ENCODE data around the gene TMEM163. TPM values are rescaled to one million over a fixed set of nuclear protein-coding genes. Genes with fewer than 3 reads are reported as not detected.
A peak's percentile ranks its signal among the peaks of the same experiment; 100 is the strongest.

TMEM163 gene
- total RNA-seq, 2 donors from 2014 or later = 16.2 to 27.5 TPM

GRCh38 chr2:134737671-134738070, 18.9 kb upstream of the TMEM163 start:
- intact Hi-C loops (cut with DNase I) = no loop called here
- TF ChIP-seq CTCF (IDR thresholded peaks at IDR 0.05) = no peak
- no peak for ATAC-seq
- WGBS, 2 donors = 44 to 58% methylated on average over 5 of the region's 5 CpGs
- Histone ChIP-seq H3K36me3 (replicated peaks in 1 of 2; ENCODE audit: insufficient read depth in 1 of 2, low read depth in 2 of 2) (no peaks in the 10 kb centered on the region), H3K27ac (no peak overlapping the region), H3K4me1 (no peaks in the 10 kb centered on the region), H3K4me3 (no peak overlapping the region), H3K9me3 (no peaks in the 10 kb centered on the region), H3K27me3 (no peaks in the 10 kb centered on the region)
- DNase-seq = no peak

- 72 to 90% methylated on average over 3 of the region's 3 CpGs for WGBS, 2 donors
- TF ChIP-seq POLR2A (IDR thresholded peaks at IDR 0.05) = no peak
- TF ChIP-seq CTCF (IDR thresholded peaks at IDR 0.05) = no peak
- intact Hi-C loops (cut with DNase I) = no loop called here
- no peak overlapping the region for H3K4me3 ChIP-seq
- no peaks in the 10 kb centered on the region for H3K27me3 ChIP-seq
- H3K27ac ChIP-seq = no peak overlapping the region
- no peaks in the 10 kb centered on the region for H3K9me3 ChIP-seq
- H3K36me3 ChIP-seq (replicated peaks in 1 of 2; ENCODE audit: insufficient read depth in 1 of 2, low read depth in 2 of 2) = no peaks in the 10 kb centered on the region
- no peak for ATAC-seq
- no peaks in the 10 kb centered on the region for H3K4me1 ChIP-seq
- no peak for DNase-seq
Observed at GRCh38 chr2:134736167-134736880, 17.5 kb upstream of the TMEM163 start.

GRCh38 chr2:134728163-134728562, 9.4 kb upstream of the TMEM163 start:
- no peaks in the 10 kb centered on the region for H3K9me3 ChIP-seq
- no peak overlapping the region for H3K4me3 ChIP-seq
- H3K4me1 ChIP-seq = no peaks in the 10 kb centered on the region
- no peak for TF ChIP-seq CTCF (IDR thresholded peaks at IDR 0.05)
- TF ChIP-seq POLR2A (IDR thresholded peaks at IDR 0.05) = no peak
- no peak for DNase-seq
- H3K36me3 ChIP-seq (replicated peaks in 1 of 2; ENCODE audit: insufficient read depth in 1 of 2, low read depth in 2 of 2) = no peaks in the 10 kb centered on the region
- 94 to 95% methylated on average over 3 of the region's 3 CpGs for WGBS, 2 donors
- H3K27ac ChIP-seq = no peak overlapping the region
- no peaks in the 10 kb centered on the region for H3K27me3 ChIP-seq
- intact Hi-C loops (cut with DNase I) = no loop called here
- no peak for ATAC-seq

- WGBS, 2 donors = 24 to 47% methylated on average over 4 of the region's 4 CpGs
- Histone ChIP-seq H3K27me3 (no peaks in the 10 kb centered on the region), H3K27ac (peak overlapping the region in 3 of 4 donors; percentile 39 to 66 (median 59)), H3K4me1 (no peaks in the 10 kb centered on the region), H3K4me3 (no peak overlapping the region), H3K36me3 (replicated peaks in 1 of 2; ENCODE audit: insufficient read depth in 1 of 2, low read depth in 2 of 2) (no peaks in the 10 kb centered on the region), H3K9me3 (no peaks in the 10 kb centered on the region)
- no peak for TF ChIP-seq POLR2A (IDR thresholded peaks at IDR 0.05)
- TF ChIP-seq CTCF (IDR thresholded peaks at IDR 0.05) = no peak
- intact Hi-C loops (cut with DNase I) = no loop called here
- peak; percentile 99 for ATAC-seq
- DNase-seq = peak; percentile 36 to 77 (median 56)
Observed at GRCh38 chr2:134727385-134727784, 8.6 kb upstream of the TMEM163 start.

- no peak for TF ChIP-seq POLR2A (IDR thresholded peaks at IDR 0.05)
- no peak for TF ChIP-seq CTCF (IDR thresholded peaks at IDR 0.05)
- no peak for DNase-seq
- no peaks in the 10 kb centered on the region for H3K36me3 ChIP-seq (replicated peaks in 1 of 2; ENCODE audit: insufficient read depth in 1 of 2, low read depth in 2 of 2)
- intact Hi-C loops (cut with DNase I) = no loop called here
- no peak overlapping the region for H3K27ac ChIP-seq
- H3K27me3 ChIP-seq = no peaks in the 10 kb centered on the region
- no peaks in the 10 kb centered on the region for H3K4me1 ChIP-seq
- ATAC-seq = no peak
- no peak overlapping the region for H3K4me3 ChIP-seq
- H3K9me3 ChIP-seq = no peaks in the 10 kb centered on the region
Observed at GRCh38 chr2:134726645-134727044, 7.8 kb upstream of the TMEM163 start.

Measured in body of pancreas (tissue), 4 donors.